Neural progenitor cell (in vitro differentiated cells): Measurements from ENCODE around the gene TARS1.

Experiments used
- CTCF ChIP-seq: fragments of 200-600 bp; sonication (generic); IDR thresholded peaks from 2 replicates; pipeline ENCODE4 v1.5.1; 2017; ENCODE audit warnings: antibody characterized with exemption, mild to moderate bottlenecking
- EZH2 ChIP-seq: fragments of 200-600 bp; sonication (generic); IDR thresholded peaks from 2 replicates; pipeline ENCODE4 v1.6.1; 2017; ENCODE audit warnings: antibody characterized with exemption, mild to moderate bottlenecking, moderate library complexity
- EZH2phosphoT487 ChIP-seq: fragments of 200-600 bp; sonication (generic); IDR thresholded peaks from 2 replicates; pipeline ENCODE4 v1.6.1; 2017; ENCODE audit warnings: antibody characterized with exemption

GRCh38 chr5:33482335-33482734 lies 41.6 kb downstream of the TARS1 start:
- no peak for TF ChIP-seq CTCF
- TF ChIP-seq EZH2, result no peak
- no peak for TF ChIP-seq EZH2phosphoT487
